CD4-positive, alpha-beta T cell treated with Interleukin-1 beta for 1 hour (primary cell): ENCODE measurements around the gene PEX5L.

ENCODE experiments used
- DNase-seq, 2 donors: peaks; one replicate each; pipeline ENCODE4 v3.0.0-alpha.2; 2020 to 2022

Gene PEX5L

DNA sequence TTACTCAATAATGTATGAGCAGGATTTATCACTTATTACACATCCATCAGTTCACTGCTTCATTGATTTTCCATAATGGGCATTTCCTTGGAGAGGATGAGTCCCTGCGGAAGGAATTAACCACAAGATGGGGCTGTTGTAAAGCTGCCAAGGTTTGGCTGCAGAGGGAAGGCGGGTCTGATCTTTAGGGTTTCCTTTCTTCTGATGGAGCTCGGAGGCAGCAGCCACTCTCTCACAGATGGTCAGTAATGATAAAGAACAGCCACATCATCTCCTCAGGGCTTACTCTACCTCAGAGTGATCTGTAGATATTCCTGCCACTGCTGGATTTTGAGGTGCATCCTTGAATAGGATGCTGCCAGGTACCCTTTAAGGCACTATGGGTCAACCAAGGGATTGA is 268.7 kb downstream of the PEX5L start:
- no peak for DNase-seq

GRCh38 chr3:179766416-179767133 is 270.2 kb downstream of the PEX5L start:
- no peak for DNase-seq

GRCh38 chr3:179765396-179765795 is 271.3 kb downstream of the PEX5L start:
- DNase-seq, result no peak

- no peak for DNase-seq
Observed at GRCh38 chr3:179760944-179761343, 275.8 kb downstream of the PEX5L start.

DNA sequence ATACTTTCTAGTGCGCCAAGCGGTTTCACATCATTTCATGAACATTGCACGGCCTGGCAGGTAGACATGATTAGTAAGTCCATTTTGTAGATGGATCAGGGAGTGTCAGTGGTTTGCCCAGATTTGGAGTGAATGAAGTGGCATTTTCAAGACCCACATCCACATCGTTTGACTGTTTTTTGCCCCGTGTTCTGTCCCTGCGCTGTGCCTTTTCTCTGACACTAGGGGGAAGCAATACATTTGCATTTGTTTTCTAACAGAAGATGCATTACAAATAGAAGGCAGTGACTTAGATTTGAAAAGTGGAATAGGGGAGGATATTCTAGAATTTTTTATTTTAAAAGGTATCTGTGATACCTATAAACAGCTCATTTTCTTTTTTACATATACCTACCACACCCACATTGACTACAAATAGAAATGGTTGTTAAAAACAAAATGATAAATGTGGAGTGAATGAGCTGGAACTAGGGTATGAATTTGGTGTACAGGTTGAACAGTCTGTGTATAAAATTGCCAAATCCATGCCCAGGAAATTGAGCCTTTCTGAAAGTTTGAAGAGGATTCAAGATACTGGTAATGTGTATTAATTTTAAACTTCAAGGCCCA is 285.9 kb downstream of the PEX5L start:
- DNase-seq, result no peak

GRCh38 chr3:179745716-179746115 is 291.0 kb downstream of the PEX5L start:
- no peak for DNase-seq

- no peak for DNase-seq
Observed at GRCh38 chr3:179745079-179745478, 291.7 kb downstream of the PEX5L start.
